Nucleus accumbens (tissue), 56 donors: Measurements from ENCODE around the gene GORASP2.
"Not testable (repeated sequence)": the region's sequence is repeated elsewhere in the genome, so short reads cannot be mapped to it uniquely, and the experiment has no call there.

Source experiments
- DNase-seq, 56 donors: peaks; one replicate each; lab custom pipeline; 2025; lab: John Stamatoyannopoulos, UW

GORASP2 gene

DNA sequence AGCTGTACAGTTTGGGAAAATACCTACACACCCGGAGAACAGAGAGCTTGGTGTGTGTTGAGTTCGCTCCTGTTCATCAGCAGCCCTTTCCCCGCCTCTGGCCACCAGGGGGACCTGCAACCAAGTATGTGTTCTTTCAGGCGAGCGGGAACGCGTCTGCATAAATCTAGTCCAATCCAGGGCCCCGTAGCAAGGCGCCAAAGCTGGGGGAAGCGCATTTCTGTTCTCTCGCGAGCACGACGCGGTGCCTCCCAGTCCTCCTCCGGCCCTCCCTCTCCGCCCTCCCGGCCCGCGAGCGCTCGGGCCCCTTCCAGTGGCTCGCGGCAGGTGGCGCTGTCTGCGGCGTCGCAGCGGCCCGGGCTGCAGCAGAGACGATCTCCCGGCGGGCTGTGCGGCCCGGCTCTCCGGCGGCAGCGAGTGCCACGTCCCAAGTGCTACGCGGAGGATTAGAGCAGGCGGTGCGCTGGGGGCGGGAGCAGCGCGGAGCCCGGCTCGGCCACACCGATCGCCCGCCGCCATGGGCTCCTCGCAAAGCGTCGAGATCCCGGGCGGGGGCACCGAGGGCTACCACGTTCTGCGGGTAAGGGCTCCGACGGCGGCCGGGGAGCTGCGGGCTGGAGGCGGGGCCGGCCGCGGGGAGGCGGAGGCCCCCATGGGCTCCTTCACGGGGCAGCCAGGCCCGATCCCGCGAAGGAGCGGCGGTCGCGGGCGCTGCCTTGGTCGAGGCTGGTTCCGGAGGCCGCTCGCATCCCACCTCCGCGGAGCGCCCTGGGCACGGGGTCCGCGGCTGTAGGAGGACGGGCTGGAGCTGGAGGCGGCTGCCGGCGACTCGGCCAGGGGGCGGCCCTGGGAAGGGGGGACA is at the start of gene GORASP2:
GORASP2 (plus strand) TSS at position 430 of the 862 bp plus-strand sequence; CDS start at position 518, 88 bp downstream.
- DNase-seq, result peak; percentile 55 to 99 (median 96)

DNA sequence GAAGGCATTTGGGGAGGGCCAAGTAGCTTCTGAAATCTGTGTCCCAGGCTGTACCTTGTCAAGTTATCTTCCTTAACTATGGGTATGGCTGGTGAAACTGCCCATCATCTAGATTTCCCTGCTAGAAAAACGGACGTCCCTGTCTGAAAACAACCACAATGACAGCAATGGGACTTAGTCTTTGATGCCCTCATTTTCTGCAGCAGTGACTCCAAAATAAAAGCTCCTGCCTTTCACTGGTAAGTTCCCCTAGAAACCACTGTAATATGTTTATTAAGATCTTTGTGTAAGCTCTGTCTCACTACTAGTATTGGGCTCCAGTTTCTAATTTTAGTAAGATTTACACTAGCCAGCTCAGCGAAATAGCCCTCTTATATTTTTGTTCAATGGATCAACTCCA is 47.2 kb upstream of the GORASP2 start:
- no peak for DNase-seq

DNA sequence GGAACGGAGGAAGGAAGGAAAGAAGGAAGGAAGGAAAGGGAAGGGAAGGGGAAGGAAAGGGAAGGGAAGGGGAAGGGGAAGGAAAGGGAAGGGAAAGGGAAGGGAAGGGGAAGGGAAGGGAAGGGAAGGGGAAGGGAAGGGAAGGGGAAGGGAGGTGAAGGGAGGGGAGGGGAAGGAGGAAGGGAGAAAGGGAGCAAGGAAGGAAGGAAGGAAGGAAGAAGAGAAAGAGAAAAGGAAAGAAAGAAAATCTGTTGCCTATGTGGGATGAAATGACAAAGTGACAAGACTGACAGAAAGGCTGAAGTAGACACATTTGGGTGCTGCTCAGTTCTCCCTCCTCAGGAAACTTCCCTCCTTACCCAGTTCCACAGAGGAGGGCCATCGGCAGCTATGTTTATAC is 46.3 kb upstream of the GORASP2 start:
- no peak for DNase-seq

DNA sequence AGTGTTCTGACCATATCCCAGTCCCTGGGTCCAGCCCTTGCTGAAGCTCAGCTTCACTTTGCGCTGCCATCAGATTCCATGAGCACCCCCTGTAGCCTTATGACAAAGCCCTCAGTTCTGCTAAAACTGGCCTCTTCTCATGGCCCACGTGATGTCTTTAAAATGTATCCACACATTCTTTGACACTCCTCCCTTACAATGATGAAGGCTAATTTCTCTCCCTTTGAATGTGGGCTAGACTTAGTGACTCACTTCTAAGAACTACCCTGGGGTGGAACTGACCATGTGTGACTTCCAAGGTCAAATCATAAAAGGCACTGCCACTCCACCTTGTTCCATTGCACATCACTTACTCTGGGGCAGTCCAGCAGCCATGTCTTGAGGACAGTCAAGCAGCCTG is 45.4 kb upstream of the GORASP2 start:
- no peak for DNase-seq

DNA sequence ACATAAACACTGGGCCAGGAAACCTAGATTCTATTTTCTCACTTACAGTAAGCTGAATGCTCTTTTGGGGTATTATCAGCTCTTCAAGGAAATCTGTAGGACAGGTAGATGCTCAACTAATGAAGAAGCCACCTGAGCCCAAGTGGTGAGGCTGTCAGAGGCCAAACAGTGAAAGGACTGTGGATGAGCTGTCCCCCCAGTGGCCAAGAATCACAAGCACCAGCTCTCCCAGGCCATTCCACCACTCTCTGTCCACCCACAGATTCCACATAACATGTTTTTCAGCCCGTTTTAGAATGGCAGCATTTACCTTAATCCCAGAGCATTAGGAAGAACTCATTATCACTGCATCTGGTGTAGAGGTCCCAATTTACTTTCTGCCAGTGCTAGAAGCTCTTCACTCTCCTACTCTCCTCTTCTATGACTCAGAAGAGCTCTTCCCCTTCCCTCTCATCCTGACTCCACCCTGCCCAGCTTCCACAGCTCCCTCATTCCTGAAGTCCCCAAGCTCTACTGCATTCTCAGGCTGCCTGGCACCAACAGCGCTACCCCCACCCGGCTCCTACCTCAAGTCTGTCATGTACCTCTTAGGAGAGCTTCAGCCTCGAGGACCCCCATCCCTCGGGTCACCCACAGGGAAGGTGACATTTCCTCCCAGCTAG is 43.8 kb upstream of the GORASP2 start:
- no peak for DNase-seq

DNA sequence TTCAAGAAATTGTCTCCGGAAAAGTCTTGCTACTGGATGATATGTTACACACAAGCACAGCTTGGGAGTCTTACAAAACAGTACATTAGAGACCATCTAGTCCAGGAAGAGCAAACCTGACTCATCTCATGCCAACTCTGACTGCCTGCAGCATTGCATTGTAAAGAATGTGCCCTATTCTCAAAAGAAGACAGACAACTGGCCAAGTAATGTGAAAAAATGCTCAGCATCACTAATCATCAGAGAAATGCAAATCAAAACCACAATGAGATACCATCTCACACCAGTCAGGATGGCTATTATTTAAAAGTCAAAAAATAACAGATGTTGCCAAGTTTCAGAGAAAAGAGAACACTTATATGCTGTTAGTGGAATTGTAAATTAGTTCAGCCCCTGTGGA is 42.7 kb upstream of the GORASP2 start:
- DNase-seq, result no peak

DNA sequence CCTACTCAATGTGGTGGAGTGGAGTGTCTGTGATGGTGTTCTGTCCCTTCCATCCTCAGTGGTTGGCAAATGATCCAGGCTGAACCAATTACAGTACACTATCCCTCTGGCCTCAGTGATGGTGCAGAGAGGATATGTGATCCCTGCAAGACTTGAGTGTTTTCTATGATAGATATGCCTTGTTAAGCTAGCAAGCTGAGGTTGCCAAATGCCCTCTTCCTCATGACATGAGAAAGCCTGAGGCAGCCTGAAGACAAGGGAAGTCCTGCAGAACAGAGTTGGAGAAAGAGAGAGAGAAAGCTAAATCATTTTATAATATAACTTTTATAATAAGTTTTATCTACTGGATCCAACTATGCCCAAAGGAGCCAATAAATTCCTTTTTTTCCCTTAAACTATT is 41.6 kb upstream of the GORASP2 start:
- no peak for DNase-seq

DNA sequence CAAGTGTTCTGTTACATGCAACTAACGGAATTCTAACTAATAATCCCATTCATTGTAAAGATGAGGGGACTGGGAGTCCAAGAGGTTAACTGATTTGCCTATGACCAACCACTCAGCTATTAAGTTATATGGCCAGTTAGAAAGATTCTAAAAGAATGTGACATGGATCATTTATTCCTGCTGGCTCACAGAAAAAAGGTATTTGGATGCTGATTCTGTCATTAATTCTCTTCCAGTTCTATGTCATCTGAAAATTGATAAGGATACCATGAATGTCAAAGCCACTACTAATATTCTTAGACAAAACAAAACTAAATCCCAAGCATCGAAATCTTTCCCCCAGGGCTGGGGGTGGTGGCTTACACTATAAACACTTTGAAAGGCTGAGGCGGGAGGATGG is 41.2 kb upstream of the GORASP2 start:
- DNase-seq, result no peak

DNA sequence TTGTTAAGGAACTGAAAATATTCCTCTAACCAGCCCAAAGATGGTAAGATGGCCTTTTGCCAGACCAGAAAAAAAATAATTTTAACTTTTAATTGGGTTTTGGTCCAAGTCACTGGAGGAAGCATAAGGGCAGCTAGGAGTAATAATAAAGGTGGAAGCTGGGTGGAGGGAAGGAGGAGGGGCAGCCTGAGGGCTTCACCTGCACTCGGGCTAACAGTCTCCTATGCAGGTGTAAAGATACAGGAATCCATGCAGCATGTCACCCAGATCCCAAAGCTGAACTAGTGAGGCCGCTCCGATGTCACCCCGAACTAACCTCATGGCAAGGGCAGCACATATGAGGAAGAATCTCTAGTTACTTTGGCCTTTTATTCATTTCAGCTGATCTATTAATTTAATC is 37.2 kb upstream of the GORASP2 start:
- no peak for DNase-seq

DNA sequence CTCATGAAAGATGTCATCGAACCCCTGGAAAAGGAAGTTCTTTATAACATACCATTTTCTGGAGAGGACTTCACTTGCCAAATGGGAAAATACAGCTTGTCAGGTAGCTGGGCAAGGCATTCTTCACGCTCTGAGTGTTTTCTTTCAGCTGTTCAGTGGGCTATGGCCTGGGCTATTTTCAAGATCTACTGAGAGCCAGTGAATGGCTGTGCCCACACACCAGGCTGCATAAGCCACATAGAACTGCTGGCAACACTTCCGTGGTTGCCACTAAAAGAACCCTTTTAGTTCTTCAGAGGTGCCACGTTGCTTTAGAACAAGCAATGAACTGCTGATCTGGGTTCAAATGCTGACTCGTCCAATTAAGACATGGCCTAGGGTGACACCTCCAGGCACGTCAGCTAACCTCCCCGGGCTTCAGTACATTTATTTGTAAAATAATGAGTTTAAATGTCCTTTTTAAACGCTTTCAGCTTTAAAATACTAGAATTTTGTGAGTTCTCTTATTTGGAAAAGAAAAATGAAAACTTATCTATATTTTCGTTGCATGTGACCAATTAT is 36.6 kb upstream of the GORASP2 start:
- no peak for DNase-seq

DNA sequence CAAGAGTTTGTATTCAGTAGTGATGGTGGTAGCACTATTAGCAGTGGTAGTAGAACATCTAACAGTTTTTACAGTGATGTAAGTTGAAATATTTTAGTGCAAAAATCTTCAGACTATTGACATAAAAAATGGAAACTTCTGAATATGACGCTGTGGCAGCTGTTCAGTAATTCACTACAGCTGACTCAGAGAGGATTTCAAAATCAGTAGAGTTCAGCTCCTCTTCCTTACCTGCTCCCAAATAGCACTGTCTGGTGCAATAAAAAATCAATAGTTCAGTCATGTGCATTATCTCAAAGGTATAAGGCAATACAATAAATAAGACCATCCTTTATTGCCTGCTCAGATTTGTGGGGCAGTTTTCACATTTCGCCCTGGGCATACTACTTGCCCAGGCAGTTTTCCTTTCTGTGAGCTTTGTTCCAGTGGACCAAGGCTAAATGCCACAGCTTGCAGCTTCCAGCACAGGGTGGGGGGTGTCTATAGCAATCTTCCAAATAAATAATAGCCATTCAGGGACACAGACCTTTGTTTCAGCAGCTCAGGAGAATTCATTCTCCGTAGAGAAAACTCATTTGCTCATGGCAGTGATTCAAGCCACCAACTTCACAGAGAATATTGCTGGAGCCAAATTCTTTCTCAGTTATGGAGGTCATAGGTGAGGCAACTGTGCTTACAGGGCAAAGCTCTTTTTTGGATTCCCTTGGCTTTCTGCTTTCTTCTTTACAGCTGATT is 33.9 kb upstream of the GORASP2 start:
- no peak for DNase-seq

DNA sequence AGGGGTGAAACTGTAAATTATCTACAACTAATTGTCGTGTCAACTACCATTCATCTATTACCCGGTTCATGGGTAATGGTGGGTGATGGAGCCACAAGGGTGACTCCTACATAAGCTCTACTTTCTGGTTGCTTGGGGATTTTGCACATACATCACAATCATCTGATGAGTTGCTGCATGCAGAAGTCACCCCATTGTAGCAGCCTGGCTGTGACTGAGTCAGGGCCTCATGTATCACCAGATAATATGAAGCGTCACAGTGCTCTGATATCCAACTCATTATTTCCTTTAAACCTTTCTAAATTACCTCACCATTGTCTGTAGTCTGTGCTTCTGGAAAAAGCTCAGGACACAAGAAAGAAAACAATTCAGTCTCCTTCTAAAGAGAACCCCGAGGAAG is 32.4 kb upstream of the GORASP2 start:
- no peak for DNase-seq

DNA sequence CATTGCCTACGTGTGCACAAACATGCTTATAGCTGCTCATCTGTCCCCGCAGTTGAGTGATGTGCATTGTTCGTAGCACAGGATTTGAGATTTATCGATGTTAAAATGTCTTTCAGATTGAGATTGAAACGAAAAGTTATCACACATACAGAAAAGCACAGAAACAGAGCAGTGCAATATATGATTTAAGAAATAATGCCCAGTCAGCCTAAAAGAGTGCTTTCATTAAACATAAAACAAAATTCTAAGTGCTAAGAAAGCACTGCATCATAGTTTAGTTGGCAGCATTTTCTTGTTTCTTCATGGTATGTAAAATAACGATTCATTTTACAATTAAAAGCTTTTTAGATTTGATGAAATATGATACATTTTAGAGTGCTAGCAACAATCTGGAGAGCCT is 31.9 kb upstream of the GORASP2 start:
- DNase-seq, result no peak

DNA sequence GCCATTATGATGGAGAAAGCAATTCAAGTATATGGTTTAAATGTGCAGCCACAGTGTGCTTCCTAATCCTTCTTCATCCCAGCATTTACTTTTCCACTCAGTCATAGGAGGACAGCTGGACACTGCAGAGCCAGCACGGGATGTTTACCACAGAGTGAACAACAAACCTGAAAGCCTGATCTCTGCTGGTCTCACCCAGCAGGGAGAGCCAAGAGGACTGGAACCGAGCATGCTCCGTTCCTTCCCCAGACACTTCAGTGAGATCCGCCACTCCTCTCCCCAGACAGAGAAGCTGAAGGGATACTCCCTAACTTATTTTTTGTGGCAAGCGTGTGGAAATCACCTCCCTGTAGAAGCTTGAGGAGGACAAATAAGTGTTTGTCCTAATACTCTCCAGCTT is 23.2 kb upstream of the GORASP2 start:
- no peak for DNase-seq

DNA sequence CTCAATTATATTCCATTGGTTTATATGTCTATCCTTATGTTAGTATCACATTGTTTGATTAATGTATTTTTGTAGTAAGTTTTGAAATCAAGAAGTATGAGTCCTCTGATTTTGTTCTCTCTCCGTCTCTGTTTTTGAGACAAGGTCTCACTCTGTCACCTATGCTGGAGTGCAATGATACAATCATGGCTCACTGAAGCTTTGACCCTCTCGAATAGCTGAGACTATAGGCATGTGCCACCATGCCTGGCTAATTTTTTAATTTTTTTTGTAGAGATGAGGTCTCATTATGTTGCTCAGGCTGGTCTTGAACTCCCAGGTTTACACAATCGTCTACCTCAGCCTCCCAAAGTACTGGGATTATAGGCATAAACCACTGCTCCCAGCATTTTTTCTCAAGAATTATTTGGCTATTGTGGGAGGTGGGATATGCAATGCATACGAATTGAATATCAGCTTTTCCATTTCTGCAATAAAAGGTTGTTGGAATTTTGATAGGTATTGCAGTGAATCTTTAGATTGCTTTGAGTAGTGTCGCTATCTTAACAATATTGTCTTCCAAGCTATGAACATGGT is 17.7 kb upstream of the GORASP2 start:
- DNase-seq, result no peak

DNA sequence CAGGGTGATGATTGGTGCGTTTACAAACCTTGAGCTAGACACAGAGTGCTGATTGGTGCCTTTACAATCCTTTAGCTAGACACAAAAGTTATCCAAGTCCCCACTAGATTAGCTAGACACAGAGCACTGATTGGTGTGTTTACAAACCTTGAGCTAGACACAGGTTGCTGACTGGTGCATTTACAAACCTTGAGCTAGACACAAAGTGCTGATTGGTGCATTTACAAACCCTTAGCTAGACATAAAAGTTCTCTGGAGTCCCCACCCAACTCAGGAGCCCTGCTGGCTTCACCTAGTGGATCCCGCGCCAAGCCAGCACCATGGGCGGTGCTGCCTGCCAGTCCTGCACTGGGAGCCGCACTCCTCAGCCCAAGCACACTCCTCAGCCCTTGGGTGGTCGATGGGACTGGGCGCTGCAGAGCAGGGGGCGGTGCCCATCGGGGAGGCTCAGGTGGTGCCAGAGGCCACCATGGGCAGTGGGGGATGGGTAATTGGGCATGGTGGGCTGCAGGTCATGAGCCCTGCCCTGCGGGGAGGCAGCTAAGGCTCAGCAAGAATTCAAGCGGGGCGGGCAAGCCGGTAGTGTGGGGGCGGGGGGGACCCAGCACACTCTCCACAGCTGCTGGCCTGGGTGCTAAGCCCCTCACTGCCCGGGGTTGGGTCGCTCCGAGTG is 13.9 kb upstream of the GORASP2 start:
- DNase-seq, result not testable (repeated sequence)

DNA sequence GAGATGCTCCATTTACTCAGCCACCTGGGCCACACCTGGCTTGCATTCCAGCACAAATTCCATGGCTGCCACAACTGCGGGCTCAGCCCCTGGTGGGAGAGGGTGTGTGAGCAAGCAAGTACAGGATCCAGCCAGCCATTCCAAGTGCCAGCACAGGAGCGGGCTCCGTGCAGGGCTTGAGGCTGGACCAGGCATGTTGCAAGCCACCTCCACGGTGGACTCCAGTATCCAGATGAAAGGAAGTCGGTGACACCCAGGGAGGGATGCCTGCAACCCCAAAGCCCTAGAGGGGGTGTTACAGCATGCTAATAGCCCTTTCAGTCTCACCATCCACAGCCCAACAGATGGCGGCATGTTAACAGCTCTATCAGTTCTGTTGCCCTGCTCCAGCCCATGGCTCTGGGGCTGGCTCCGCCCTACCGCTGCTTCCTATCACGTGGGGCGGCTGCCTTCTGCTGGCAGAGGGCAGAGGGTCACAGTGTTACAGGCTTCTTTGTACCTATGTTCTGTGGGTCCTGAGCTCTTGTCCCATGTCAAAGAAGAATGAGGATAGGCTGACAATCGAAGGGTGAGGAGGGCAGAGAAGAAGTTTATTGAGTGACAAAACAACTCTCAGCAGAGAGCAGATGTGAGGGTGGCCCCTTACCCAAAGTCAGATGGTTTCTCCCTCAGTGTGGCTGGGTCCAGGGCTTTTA is 11.7 kb upstream of the GORASP2 start:
- DNase-seq, result no peak

DNA sequence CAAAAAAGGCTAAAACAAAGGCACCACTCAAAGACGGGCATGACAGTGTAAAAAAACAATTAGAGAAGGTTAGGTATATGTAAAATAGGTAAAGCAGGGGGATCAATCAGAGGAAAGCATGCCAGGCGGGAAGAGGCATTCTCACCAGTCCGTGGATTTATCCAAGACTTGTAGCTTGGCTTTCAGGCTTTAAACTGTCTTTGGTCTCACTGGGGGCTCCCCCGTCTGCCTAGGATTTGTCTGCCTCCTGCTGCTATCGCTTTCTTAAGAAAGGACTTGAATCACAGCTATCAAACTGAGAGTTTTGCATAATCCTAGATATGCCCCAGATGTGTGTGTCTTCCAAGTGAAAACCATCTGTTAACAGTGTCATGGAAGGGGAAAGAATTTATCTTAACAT is 11.1 kb upstream of the GORASP2 start:
- DNase-seq, result no peak

DNA sequence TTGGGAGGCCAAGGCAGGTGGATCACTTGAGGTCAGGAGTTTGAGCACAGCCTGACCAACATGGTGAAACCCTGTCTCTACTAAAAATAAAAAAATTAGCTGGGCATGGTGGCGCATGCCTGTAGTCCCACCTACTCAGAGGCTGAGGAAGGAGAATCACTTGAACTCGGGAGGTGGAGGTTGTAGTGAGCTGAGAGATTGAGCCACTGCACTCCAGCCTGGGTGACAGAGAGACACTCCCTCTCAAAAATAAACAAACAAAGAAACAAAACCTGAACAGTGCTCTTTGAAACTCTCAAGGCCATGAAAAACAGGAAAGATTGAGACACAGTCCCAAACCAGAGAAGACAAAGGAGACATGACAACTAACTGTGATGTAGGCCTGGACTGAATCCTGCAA is 7.2 kb upstream of the GORASP2 start:
- not testable (repeated sequence) for DNase-seq
